Activated CD8-positive, alpha-beta memory T cell treated with anti-CD3 and anti-CD28 coated beads, Interleukin-2, amount 10 ng/mL, durations not matched to agents 7 days and 5 days (primary cell): Measurements from ENCODE around the gene ST8SIA6. TPM values are rescaled to one million over a fixed set of nuclear protein-coding genes. Genes with fewer than 3 reads are reported as not detected.
"Not testable (repeated sequence)": the region's sequence is repeated elsewhere in the genome, so short reads cannot be mapped to it uniquely, and the experiment has no call there.

ENCODE experiments used
- ATAC-seq: fragments of 150-1000 bp; cut with Tn5 transposase; one replicate; pipeline ENCODE4 v1.10.0; 2021; ENCODE audit warnings: moderate library complexity
- CTCF ChIA-PET: fragments of 350-600 bp; sonication (Branson Sonifier 250); formaldehyde crosslinking; loops from one replicate; lab custom pipeline; 2021; ENCODE audit warnings: antibody characterized with exemption; lab: Charles Lee
- DNase-seq: peaks from one replicate; pipeline ENCODE4 v3.0.0-alpha.2; 2020
- H3K27ac Mint-ChIP-seq: one replicate; pipeline ENCODE4 v1.8.0; 2021; ENCODE audit warnings: mild to moderate bottlenecking, mixed read lengths
- H3K27me3 Mint-ChIP-seq: one replicate; pipeline ENCODE4 v1.8.0; 2021; ENCODE audit warnings: mixed read lengths
- H3K36me3 Mint-ChIP-seq: one replicate; pipeline ENCODE4 v1.8.0; 2021; ENCODE audit warnings: mild to moderate bottlenecking, mixed read lengths
- H3K4me1 Mint-ChIP-seq: one replicate; pipeline ENCODE4 v1.8.0; 2021; ENCODE audit warnings: mixed read lengths
- H3K4me3 Mint-ChIP-seq: one replicate; pipeline ENCODE4 v1.8.0; 2021; ENCODE audit warnings: mild to moderate bottlenecking, moderate library complexity, mixed read lengths
- H3K9me3 Mint-ChIP-seq: one replicate; pipeline ENCODE4 v1.8.0; 2022; ENCODE audit warnings: low read depth, mixed read lengths
- total RNA-seq, 2 experiments: library from RNA; stranded (reverse); gene quantifications; one replicate each; pipeline ENCODE4 v1.2.3, GENCODE V29; 2021

Gene ST8SIA6
- total RNA-seq, 2 experiments from 2014 or later: not detected

GRCh38 chr10:17452060-17452841, 2.1 kb downstream of the ST8SIA6 start:
- no peak overlapping the region for H3K27ac Mint-ChIP-seq
- H3K36me3 Mint-ChIP-seq: peaks cover 7% of the 10 kb centered on the region
- ATAC-seq (no peak), DNase-seq (no peak)
- peaks cover 73% of the 10 kb centered on the region for H3K27me3 Mint-ChIP-seq
- no peak overlapping the region for H3K4me3 Mint-ChIP-seq
- CTCF ChIA-PET: interaction anchor here (1.1 to 1.2 kb wide), 2 partner anchors 10 to 60 kb away, joined by 3 read pairs; no protein-coding TSS in a partner anchor
- H3K4me1 Mint-ChIP-seq: peaks cover 14% of the 10 kb centered on the region
- peaks cover 11% of the 10 kb centered on the region for H3K9me3 Mint-ChIP-seq

DNA sequence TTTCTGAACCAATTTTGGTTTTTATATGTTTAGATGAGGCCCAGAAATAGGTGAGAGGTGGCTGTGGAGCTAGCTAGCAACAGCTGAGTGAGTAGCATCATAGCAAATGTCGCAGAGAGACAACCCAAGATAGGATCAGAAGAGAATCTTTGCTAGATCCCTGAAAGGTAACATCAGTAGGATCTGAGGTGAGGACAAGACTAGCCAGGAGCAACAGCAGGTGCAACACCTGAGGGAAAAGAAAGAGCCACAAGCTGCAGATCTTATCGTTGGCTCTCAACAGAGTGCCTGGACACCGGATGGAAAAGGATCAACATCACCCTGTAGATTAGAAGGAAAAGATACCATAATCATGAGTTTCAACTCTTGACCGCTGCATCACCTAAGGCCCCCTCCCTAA, 4.4 kb downstream of the ST8SIA6 start:
- no peak for ATAC-seq
- Mint-ChIP-seq H3K4me3 (no peak overlapping the region), H3K4me1 (peaks cover 14% of the 10 kb centered on the region), H3K36me3 (peaks cover 10% of the 10 kb centered on the region), H3K27me3 (peaks cover 65% of the 10 kb centered on the region), H3K27ac (no peak overlapping the region), H3K9me3 (peaks cover 11% of the 10 kb centered on the region)
- CTCF ChIA-PET: no interaction called here
- DNase-seq: no peak

DNA sequence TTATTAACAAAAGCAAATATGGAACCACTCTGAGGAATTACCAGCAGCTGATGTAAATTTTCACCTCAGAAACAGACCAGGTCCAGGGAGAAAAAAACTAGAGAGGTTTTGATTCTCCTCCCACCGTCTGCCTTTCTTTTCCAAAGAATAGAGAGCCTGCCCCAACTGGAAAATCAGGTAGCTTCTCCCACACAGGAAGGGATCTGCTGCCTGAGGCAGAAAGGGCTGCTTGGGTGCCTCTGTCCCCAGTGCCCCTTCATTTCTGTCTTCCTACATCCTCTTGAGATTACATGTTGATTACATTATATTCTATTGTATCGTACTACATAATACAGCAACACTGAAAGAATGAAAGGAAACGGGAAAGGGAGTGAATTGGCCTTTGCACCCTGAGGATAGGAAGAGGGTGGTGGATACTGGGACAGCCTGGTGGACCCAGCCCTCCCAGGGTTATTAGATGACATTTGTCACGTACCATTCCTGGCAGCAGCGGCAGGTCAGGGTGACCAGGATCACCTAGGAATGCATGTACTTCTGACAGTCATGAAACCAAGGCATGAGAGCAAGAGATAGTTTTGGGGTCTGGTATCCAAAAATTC, 8.9 kb downstream of the ST8SIA6 start:
- H3K36me3 Mint-ChIP-seq: peaks cover 9% of the 10 kb centered on the region
- peaks cover 13% of the 10 kb centered on the region for H3K4me1 Mint-ChIP-seq
- DNase-seq (no peak), ATAC-seq (no peak)
- CTCF ChIA-PET: interaction anchor here (1.2 to 1.4 kb wide), 3 partner anchors 8 to 36 kb away, joined by 3 to 4 read pairs (median 3); partner anchors contain the start of gene ST8SIA6
- H3K9me3 Mint-ChIP-seq: peaks cover 11% of the 10 kb centered on the region
- peaks cover 42% of the 10 kb centered on the region for H3K27me3 Mint-ChIP-seq
- no peak overlapping the region for H3K27ac Mint-ChIP-seq
- no peak overlapping the region for H3K4me3 Mint-ChIP-seq

DNA sequence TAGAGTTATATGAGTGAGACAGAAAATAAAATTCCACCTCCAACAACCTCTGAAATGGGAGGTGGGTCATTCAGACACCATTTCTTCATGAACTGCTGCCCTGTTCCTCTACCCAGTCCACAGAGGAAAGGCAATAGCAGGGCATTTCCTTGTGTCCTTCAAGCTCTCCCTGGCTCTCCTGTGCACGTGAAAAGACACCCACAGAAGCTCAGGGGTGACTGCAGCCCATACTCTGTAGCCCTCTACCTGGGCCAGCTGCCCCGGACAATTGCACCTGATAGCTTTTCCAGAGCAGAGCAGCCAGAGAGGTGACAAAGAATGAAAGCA, 10.0 kb downstream of the ST8SIA6 start:
- peak overlapping the region; percentile 38 for H3K4me3 Mint-ChIP-seq
- ATAC-seq: no peak

DNA sequence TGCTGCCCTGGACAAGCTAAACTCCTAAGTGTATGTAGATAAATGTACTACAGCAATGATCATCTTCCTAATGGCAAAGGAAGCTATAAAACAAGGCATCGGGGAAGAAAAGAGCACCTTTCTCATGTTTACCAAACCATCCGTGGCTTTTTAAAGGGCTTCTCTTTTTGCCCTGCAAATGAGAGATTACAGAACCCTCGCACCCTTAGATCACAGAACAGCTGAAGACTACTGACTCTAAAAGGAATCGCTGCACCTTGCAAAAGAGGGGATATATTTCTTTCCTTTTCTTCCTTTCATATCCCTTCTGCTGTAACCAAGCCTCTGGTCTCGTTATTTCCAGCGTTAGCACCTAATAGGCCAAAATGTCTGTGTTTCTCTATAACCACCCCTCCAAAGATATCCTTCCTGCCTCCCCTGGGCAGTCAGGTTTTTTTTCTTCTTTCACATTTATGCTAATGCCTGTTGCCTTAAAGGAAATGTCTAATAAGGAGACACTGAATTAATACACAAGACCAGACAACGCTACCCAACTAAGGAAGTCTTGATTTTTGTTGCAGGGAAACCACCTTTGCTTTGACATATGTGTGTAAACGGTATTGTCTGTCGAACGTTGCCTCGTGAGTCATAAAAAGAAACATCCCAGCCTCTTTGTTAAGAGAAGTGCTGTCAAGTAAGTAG, 10.5 kb downstream of the ST8SIA6 start:
- Mint-ChIP-seq H3K9me3 (peaks cover 4% of the 10 kb centered on the region), H3K36me3 (peaks cover 9% of the 10 kb centered on the region), H3K4me1 (peaks cover 13% of the 10 kb centered on the region), H3K4me3 (peak overlapping the region; percentile 38), H3K27me3 (peaks cover 41% of the 10 kb centered on the region), H3K27ac (peak overlapping the region; percentile 54)
- CTCF ChIA-PET: interaction anchor here (0.9 to 3.5 kb wide), 2 partner anchors 11 to 168 kb away, joined by 3 to 12 read pairs; no protein-coding TSS in a partner anchor
- ATAC-seq: peak; percentile 94
- peak; percentile 58 for DNase-seq

More for the DNA sequence above, 10.0 kb downstream of the ST8SIA6 start:
- Mint-ChIP-seq H3K9me3 (peaks cover 7% of the 10 kb centered on the region), H3K27me3 (peaks cover 39% of the 10 kb centered on the region), H3K4me1 (peaks cover 13% of the 10 kb centered on the region), H3K36me3 (peaks cover 9% of the 10 kb centered on the region), H3K27ac (peak overlapping the region; percentile 54)
- CTCF ChIA-PET: interaction anchor here (1.2 to 3.5 kb wide), 4 partner anchors 10 to 35 kb away, joined by 3 to 12 read pairs (median 4); partner anchors contain the start of gene ST8SIA6
- no peak for DNase-seq

GRCh38 chr10:17438583-17438982, 15.8 kb downstream of the ST8SIA6 start:
- peaks cover 28% of the 10 kb centered on the region for H3K27me3 Mint-ChIP-seq
- no peak for DNase-seq
- H3K9me3 Mint-ChIP-seq: peaks cover 5% of the 10 kb centered on the region
- no peak for ATAC-seq
- CTCF ChIA-PET: interaction anchor here (0.8 to 2.4 kb wide), 2 partner anchors 9 kb away, joined by 4 to 6 read pairs; no protein-coding TSS in a partner anchor
- no peaks in the 10 kb centered on the region for H3K36me3 Mint-ChIP-seq
- H3K4me3 Mint-ChIP-seq: no peak overlapping the region
- no peak overlapping the region for H3K27ac Mint-ChIP-seq
- peaks cover 1% of the 10 kb centered on the region for H3K4me1 Mint-ChIP-seq

GRCh38 chr10:17436578-17436977, 17.8 kb downstream of the ST8SIA6 start:
- H3K4me1 Mint-ChIP-seq, H3K4me3 Mint-ChIP-seq, DNase-seq, ATAC-seq, CTCF ChIA-PET, H3K9me3 Mint-ChIP-seq, H3K27ac Mint-ChIP-seq, H3K36me3 Mint-ChIP-seq: not testable (repeated sequence)
- peaks cover 37% of the 10 kb centered on the region for H3K27me3 Mint-ChIP-seq

DNA sequence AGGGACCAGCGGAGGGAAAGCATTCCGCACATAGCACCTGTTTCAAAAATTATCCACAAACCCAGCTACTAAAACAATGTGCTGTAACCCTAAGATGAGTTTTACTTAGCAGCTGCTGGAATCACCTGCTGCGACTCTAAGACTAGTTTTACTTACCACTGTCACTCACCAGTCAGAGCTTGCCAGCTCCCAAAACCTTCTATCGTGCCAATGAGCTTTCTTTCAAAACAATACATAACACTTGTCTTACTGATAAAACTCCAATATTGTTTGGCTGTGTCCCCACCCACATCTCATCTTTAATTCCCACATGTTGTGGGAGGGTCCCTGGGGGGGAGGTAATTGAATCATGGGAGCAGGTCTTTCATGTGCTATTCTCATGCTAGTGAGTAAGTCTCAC, 18.4 kb downstream of the ST8SIA6 start:
- H3K27me3 Mint-ChIP-seq: peaks cover 43% of the 10 kb centered on the region
- DNase-seq (no peak), ATAC-seq (no peak)
- peaks cover 5% of the 10 kb centered on the region for H3K9me3 Mint-ChIP-seq
- no peaks in the 10 kb centered on the region for H3K36me3 Mint-ChIP-seq
- peaks cover 2% of the 10 kb centered on the region for H3K4me1 Mint-ChIP-seq
- H3K27ac Mint-ChIP-seq: no peak overlapping the region
- CTCF ChIA-PET: interaction anchor here (1.1 kb wide), 1 partner anchor 27 kb away, joined by 3 read pairs; no protein-coding TSS in a partner anchor
- no peak overlapping the region for H3K4me3 Mint-ChIP-seq

DNA sequence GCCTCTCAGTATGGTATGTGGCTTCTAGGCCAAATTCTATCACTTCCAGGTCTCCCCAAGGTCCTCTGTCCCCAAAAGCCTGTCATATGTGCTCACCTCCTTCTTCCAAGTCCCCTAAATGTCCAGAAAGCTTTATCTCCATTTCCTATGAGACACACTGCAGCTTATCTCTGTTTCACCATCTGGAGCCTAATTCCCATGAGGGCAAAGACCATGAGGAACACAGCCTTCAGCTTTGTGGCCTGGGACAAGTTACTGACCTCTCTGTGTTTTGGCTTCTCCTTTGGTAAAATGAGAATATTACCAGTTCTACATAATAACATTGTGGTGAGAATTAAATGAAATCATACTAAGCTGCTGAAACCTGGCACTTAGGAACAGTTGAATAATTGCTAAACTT, 19.2 kb downstream of the ST8SIA6 start:
- peaks cover 7% of the 10 kb centered on the region for H3K4me1 Mint-ChIP-seq
- ATAC-seq: no peak
- no peak for DNase-seq
- H3K27ac Mint-ChIP-seq: no peak overlapping the region
- H3K4me3 Mint-ChIP-seq: no peak overlapping the region
- peaks cover 45% of the 10 kb centered on the region for H3K27me3 Mint-ChIP-seq
- CTCF ChIA-PET: interaction anchor here (1.1 kb wide), 1 partner anchor 26 kb away, joined by 3 read pairs; no protein-coding TSS in a partner anchor
- H3K9me3 Mint-ChIP-seq: peaks cover 5% of the 10 kb centered on the region
- no peaks in the 10 kb centered on the region for H3K36me3 Mint-ChIP-seq

DNA sequence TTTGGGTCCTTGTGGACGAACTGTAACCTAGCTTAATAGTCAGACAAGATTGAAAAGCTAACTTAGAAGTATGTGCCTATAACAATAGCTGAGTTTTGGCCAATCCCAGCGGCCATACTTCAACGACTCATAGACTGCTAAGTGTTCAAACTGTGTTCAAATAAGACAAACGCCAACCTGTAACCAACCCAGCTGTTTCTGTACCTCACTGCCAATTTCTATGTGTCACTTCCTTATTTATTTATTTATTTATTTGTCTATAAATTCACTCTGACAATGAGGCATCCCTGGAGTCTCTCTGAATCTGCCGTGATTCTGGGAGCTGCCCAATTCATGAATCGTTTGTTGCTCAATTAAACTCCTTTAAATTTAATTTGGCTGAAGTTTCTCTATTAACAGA, 21.7 kb downstream of the ST8SIA6 start:
- Mint-ChIP-seq H3K27me3 (peaks cover 39% of the 10 kb centered on the region), H3K36me3 (no peaks in the 10 kb centered on the region), H3K27ac (no peak overlapping the region), H3K4me1 (peaks cover 29% of the 10 kb centered on the region), H3K9me3 (peaks cover 5% of the 10 kb centered on the region), H3K4me3 (no peak overlapping the region)
- CTCF ChIA-PET: interaction anchor here (0.9 to 2.7 kb wide), 5 partner anchors 10 to 211 kb away, joined by 3 to 13 read pairs (median 4); partner anchors contain the start of gene STAM
- ATAC-seq (no peak), DNase-seq (no peak)

GRCh38 chr10:17431871-17432311, 22.5 kb downstream of the ST8SIA6 start:
- peaks cover 39% of the 10 kb centered on the region for H3K27me3 Mint-ChIP-seq
- CTCF ChIA-PET: interaction anchor here (1.1 to 2.7 kb wide), 5 partner anchors 11 to 173 kb away, joined by 3 to 13 read pairs (median 4); no protein-coding TSS in a partner anchor
- no peak overlapping the region for H3K27ac Mint-ChIP-seq

DNA sequence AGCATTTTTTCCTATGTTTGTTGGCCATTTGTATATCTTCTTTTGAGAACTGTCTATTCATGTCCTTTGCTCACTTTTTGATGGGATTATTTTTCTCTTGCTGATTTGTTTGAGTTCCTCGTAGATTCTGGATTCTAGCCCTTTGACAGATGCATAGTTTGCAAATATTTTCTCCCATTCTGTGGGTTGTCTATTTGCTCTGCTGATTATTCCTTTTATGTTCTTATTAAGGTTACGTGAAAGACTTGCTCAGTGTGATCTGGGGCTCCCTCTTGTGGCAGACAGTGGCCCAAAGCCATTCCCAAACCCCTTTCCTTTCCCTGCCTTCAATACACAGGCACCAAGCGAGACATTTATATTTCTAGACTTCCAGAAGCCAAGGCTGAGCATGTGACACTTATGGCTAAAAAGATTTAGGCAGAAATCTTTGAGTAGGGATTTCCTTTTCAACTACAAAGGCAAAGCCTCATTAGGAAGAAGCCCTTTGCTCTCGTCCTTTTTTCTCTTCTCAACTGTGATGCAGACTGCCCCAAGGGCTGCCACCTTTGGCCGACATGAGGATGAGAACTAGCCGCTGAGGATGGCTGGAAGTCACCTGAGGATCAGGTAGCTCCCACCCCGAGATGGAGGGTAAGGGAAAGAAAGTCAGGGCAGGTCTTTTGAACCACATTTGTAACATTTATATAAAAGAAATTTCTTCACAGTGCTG, 23.6 kb downstream of the ST8SIA6 start:
- no peak overlapping the region for H3K27ac Mint-ChIP-seq
- DNase-seq (peak; percentile 64), ATAC-seq (no peak)
- no peaks in the 10 kb centered on the region for H3K9me3 Mint-ChIP-seq
- no peak overlapping the region for H3K4me3 Mint-ChIP-seq
- H3K27me3 Mint-ChIP-seq: peaks cover 35% of the 10 kb centered on the region
- peaks cover 1% of the 10 kb centered on the region for H3K36me3 Mint-ChIP-seq
- CTCF ChIA-PET: interaction anchor here (1.2 to 2.7 kb wide), 5 partner anchors 15 to 141 kb away, joined by 3 to 13 read pairs (median 4); no protein-coding TSS in a partner anchor
- peaks cover 47% of the 10 kb centered on the region for H3K4me1 Mint-ChIP-seq

More at GRCh38 chr10:17431871-17432311, 22.5 kb downstream of the ST8SIA6 start:
- Mint-ChIP-seq H3K4me3 (no peak overlapping the region), H3K4me1 (peaks cover 37% of the 10 kb centered on the region), H3K9me3 (peaks cover 3% of the 10 kb centered on the region), H3K36me3 (peaks cover 1% of the 10 kb centered on the region)
- ATAC-seq: no peak
- DNase-seq: no peak
